Uterus (tissue), 2 donors: ENCODE data around the gene SYNGR1.

Experiments used
- POLR2A ChIP-seq, 2 donors: fragments of 450-650 bp; IDR thresholded peaks; one replicate each; pipeline ENCODE4 v1.6.1; 2016; ENCODE audit warnings: antibody characterized with exemption in 2 of 2, mild to moderate bottlenecking in 1 of 2, moderate library complexity in 1 of 2
- TF ChIP-seq, protein P1 (sequence below), 4 experiments: fragments of 200-600 bp in 2 of 4; fragments of 450-650 bp in 2 of 4; sonication (generic) in 2 of 4; IDR thresholded peaks; one replicate each; pipeline ENCODE4 v1.5.1; 2016 to 2019; ENCODE audit warnings: antibody characterized with exemption in 4 of 4, mild to moderate bottlenecking in 2 of 4, moderate library complexity in 1 of 4

DNA sequence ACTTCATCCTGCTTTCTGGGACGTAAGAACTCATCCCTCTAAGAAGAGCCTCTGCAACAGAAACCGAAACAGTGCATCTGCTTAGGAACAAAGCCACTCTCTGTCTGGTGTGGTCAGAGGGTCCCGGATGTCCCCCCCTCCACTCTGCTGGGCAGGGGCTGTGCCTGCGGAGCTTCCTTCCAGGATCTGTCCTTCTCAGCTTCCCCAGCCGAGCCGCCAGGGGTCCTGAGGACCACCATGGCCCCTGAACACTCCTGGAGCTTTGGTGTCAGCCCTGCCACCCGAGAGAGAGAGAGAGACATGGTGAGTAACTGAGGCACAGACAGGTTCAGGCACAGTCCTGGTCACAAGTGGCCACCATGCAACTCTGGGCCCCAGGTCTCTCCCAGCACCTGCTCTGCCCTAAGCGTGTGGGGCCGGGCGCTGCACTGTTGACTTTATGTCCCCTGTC is 82.6 kb downstream of the SYNGR1 start:
- TF ChIP-seq, protein P1, sequence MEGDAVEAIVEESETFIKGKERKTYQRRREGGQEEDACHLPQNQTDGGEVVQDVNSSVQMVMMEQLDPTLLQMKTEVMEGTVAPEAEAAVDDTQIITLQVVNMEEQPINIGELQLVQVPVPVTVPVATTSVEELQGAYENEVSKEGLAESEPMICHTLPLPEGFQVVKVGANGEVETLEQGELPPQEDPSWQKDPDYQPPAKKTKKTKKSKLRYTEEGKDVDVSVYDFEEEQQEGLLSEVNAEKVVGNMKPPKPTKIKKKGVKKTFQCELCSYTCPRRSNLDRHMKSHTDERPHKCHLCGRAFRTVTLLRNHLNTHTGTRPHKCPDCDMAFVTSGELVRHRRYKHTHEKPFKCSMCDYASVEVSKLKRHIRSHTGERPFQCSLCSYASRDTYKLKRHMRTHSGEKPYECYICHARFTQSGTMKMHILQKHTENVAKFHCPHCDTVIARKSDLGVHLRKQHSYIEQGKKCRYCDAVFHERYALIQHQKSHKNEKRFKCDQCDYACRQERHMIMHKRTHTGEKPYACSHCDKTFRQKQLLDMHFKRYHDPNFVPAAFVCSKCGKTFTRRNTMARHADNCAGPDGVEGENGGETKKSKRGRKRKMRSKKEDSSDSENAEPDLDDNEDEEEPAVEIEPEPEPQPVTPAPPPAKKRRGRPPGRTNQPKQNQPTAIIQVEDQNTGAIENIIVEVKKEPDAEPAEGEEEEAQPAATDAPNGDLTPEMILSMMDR (IDR thresholded peaks at IDR 0.05), result no peak
- TF ChIP-seq POLR2A (IDR thresholded peaks at IDR 0.05), result no peak
